ENCODE data around the gene GOLGA1.
"Not testable (repeated sequence)": the region's sequence is repeated elsewhere in the genome, so short reads cannot be mapped to it uniquely, and the experiment has no call there.

The GOLGA1 gene

DNA sequence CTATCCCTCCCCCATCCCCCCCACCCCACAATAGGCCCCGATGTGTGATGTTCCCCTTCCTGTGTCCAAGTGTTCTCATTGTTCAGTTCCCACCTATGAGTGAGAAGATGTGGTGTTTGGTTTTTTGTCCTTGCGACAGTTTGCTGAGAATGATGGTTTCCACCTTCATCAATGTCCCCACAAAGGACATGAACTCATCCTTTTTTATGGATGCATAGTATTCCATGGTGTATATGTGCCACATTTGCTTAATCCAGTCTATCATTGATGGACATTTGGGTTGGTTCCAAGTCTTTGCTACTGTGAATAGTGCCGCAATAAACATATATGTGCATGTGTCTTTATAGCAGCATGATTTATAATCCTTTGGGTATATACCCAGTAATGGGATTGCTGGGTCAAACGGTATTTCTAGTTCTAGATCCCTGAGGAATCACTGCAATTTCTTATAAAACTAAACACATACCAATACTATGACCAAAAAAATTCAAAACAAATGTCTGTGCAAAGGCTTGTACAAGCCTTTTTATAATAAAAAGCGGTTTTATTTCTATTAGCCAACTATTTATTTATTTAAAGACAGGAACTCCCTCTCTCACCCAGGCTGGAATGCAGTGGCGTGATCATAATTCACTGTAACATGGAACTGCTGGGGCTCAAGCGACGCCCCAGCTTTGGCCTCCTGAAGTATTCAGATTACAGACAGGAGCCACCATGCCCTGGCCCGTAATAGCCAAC, 19.0 kb upstream of the GOLGA1 start:
- not testable (repeated sequence) for H3K27me3 Mint-ChIP-seq; H3K27ac Mint-ChIP-seq (ENCODE audit: low read depth); H3K9me3 Mint-ChIP-seq; DNase-seq (ENCODE audit: low spot score in 2 of 2); ATAC-seq (replicated peaks; ENCODE audit: extremely low read depth, poor library complexity, severe bottlenecking); H3K4me3 Mint-ChIP-seq; H3K36me3 Mint-ChIP-seq (ENCODE audit: insufficient read depth)
- peaks cover 14% of the 10 kb centered on the region for H3K4me1 Mint-ChIP-seq

- H3K9me3 Mint-ChIP-seq: no peaks in the 10 kb centered on the region
- H3K27me3 Mint-ChIP-seq: no peaks in the 10 kb centered on the region
- H3K4me3 Mint-ChIP-seq: no peak overlapping the region
- no peak for DNase-seq (ENCODE audit: low spot score in 2 of 2)
- H3K36me3 Mint-ChIP-seq (ENCODE audit: insufficient read depth): no peaks in the 10 kb centered on the region
- no peak overlapping the region for H3K27ac Mint-ChIP-seq (ENCODE audit: low read depth)
- ATAC-seq (replicated peaks; ENCODE audit: extremely low read depth, poor library complexity, severe bottlenecking): no peak
- H3K4me1 Mint-ChIP-seq: no peaks in the 10 kb centered on the region
Observed at GRCh38 chr9:124954255-124954654, 13.4 kb upstream of the GOLGA1 start.

GRCh38 chr9:124950050-124950718, 9.3 kb upstream of the GOLGA1 start:
- Mint-ChIP-seq H3K27ac (ENCODE audit: low read depth) (no peak overlapping the region), H3K4me1 (no peaks in the 10 kb centered on the region), H3K27me3 (no peaks in the 10 kb centered on the region), H3K36me3 (ENCODE audit: insufficient read depth) (no peaks in the 10 kb centered on the region), H3K9me3 (no peaks in the 10 kb centered on the region), H3K4me3 (no peak overlapping the region)
- ATAC-seq (replicated peaks; ENCODE audit: extremely low read depth, poor library complexity, severe bottlenecking): no peak
- DNase-seq (ENCODE audit: low spot score in 2 of 2): no peak

GRCh38 chr9:124949387-124949786, 8.5 kb upstream of the GOLGA1 start:
- Mint-ChIP-seq H3K27ac (ENCODE audit: low read depth) (no peak overlapping the region), H3K36me3 (ENCODE audit: insufficient read depth) (no peaks in the 10 kb centered on the region)
- no peak for ATAC-seq (replicated peaks; ENCODE audit: extremely low read depth, poor library complexity, severe bottlenecking)

GRCh38 chr9:124947727-124948391, 7.0 kb upstream of the GOLGA1 start:
- no peaks in the 10 kb centered on the region for H3K36me3 Mint-ChIP-seq (ENCODE audit: insufficient read depth)
- ATAC-seq (replicated peaks; ENCODE audit: extremely low read depth, poor library complexity, severe bottlenecking): no peak

More at GRCh38 chr9:124949387-124949786, 8.5 kb upstream of the GOLGA1 start:
- Mint-ChIP-seq H3K27me3 (no peaks in the 10 kb centered on the region), H3K4me1 (no peaks in the 10 kb centered on the region), H3K9me3 (no peaks in the 10 kb centered on the region), H3K4me3 (no peak overlapping the region)
- no peak for DNase-seq (ENCODE audit: low spot score in 2 of 2)

GRCh38 chr9:124946167-124946566, 5.3 kb upstream of the GOLGA1 start:
- Mint-ChIP-seq H3K27me3 (no peaks in the 10 kb centered on the region), H3K4me1 (peaks cover 15% of the 10 kb centered on the region), H3K4me3 (no peak overlapping the region), H3K36me3 (ENCODE audit: insufficient read depth) (peaks cover 6% of the 10 kb centered on the region), H3K27ac (ENCODE audit: low read depth) (no peak overlapping the region), H3K9me3 (no peaks in the 10 kb centered on the region)
- no peak for DNase-seq (ENCODE audit: low spot score in 2 of 2)
- no peak for ATAC-seq (replicated peaks; ENCODE audit: extremely low read depth, poor library complexity, severe bottlenecking)

More at GRCh38 chr9:124947727-124948391, 7.0 kb upstream of the GOLGA1 start:
- no peak overlapping the region for H3K27ac Mint-ChIP-seq (ENCODE audit: low read depth)
- H3K4me1 Mint-ChIP-seq: peaks cover under 1% of the 10 kb centered on the region
- DNase-seq (ENCODE audit: low spot score in 2 of 2): no peak
- H3K27me3 Mint-ChIP-seq: no peaks in the 10 kb centered on the region
- no peak overlapping the region for H3K4me3 Mint-ChIP-seq
- no peaks in the 10 kb centered on the region for H3K9me3 Mint-ChIP-seq

DNA sequence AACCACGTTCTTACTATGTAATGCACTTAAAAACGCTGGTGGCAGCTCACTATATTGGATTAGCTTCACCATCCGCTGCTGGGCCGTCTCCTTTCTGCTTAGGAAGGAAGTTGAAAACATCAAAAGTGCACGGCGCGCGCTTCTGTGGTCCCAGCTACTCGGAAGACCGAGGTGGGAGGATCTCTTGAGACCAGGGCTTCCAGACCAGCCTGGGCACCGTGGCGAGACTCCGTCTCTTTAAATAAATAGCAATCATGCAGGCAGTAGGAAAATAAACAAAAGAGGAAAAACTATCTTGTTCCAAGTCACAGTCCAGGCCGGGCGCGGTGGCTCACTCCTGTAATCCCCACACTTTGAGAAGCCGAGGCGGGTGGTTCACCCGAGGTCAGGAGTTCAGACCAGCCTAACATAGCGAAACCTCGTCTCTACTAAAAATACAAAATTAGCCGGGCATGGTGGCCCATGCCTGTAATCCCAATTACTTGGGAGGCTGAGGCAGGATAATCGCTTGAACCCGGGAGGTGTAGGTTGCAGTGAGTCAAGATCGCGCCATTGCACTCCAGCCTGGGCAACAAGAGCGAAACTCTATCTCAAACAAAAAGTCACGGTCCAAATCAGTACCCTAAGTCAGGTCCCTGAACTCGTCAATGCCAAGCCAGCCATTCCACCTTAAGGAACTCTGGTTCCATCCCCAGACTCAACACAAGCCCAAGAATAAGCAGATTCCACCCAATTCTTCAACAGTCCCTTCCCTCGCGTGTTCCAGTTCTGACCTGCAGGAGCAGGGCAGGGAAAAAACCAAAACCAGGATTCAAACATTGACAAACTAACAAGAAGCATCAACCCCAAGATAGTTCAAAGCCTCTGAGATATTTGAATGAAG, 1.0 kb upstream of the GOLGA1 start:
- H3K27me3 Mint-ChIP-seq: no peaks in the 10 kb centered on the region
- peak overlapping the region; percentile 96 for H3K27ac Mint-ChIP-seq (ENCODE audit: low read depth)
- no peaks in the 10 kb centered on the region for H3K9me3 Mint-ChIP-seq
- DNase-seq (ENCODE audit: low spot score in 2 of 2) (peak; percentile 37 to 44), ATAC-seq (replicated peaks; ENCODE audit: extremely low read depth, poor library complexity, severe bottlenecking) (peak; percentile 69)
- H3K4me3 Mint-ChIP-seq: peak overlapping the region; percentile 88
- H3K4me1 Mint-ChIP-seq: peaks cover 29% of the 10 kb centered on the region
- peaks cover 19% of the 10 kb centered on the region for H3K36me3 Mint-ChIP-seq (ENCODE audit: insufficient read depth)

DNA sequence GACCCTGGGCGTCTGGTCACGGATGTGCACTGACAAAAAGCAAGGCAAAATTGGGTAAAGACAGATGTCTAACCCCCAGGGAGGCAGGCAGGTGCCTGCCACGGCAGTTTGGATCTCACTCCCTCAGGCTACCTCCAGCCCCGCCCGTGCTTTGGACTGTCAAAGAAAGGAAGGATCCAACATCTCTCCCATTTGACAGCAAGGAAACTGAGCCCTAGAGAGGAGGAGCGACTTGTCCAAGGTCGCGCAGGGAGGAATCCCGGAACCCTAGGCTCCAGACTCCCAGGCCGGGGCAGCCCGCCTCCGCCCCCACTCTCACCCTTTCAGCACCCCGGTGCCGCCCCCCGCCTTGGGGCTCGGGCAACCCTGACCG, 376 bp downstream of the GOLGA1 start:
- Mint-ChIP-seq H3K4me1 (peaks cover 29% of the 10 kb centered on the region), H3K9me3 (no peaks in the 10 kb centered on the region), H3K27ac (ENCODE audit: low read depth) (peak overlapping the region; percentile 96), H3K27me3 (no peaks in the 10 kb centered on the region), H3K36me3 (ENCODE audit: insufficient read depth) (peaks cover 28% of the 10 kb centered on the region), H3K4me3 (peak overlapping the region; percentile 88)
- ATAC-seq (replicated peaks; ENCODE audit: extremely low read depth, poor library complexity, severe bottlenecking): peak; percentile 3
- DNase-seq (ENCODE audit: low spot score in 2 of 2): no peak

DNA sequence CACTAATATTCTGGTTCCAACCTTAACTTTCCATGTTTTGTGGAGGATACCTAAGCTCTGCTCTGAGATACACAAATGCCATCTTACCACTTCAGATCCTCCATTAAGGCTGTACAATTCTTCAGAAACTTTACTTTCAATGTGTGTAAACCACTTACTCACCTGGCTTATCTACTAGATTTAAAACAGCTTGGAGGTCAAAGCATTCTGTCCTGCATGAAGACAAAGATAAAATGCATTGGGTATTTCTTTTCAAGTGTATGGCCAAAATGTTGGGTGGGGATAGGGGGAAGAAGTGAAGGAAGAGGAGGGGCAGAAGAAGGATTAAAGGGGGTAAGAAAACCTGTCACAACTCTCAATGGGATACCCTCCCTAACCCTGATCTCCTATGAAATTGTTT, 939 bp downstream of the GOLGA1 start:
- H3K9me3 Mint-ChIP-seq: no peaks in the 10 kb centered on the region
- ATAC-seq (replicated peaks; ENCODE audit: extremely low read depth, poor library complexity, severe bottlenecking) (no peak), DNase-seq (ENCODE audit: low spot score in 2 of 2) (no peak)
- peaks cover 29% of the 10 kb centered on the region for H3K4me1 Mint-ChIP-seq
- H3K4me3 Mint-ChIP-seq: peak overlapping the region; percentile 88
- peaks cover 31% of the 10 kb centered on the region for H3K36me3 Mint-ChIP-seq (ENCODE audit: insufficient read depth)
- H3K27me3 Mint-ChIP-seq: no peaks in the 10 kb centered on the region
- H3K27ac Mint-ChIP-seq (ENCODE audit: low read depth): peak overlapping the region; percentile 96

GRCh38 chr9:124934290-124934689, 6.6 kb downstream of the GOLGA1 start:
- Mint-ChIP-seq H3K4me3 (no peak overlapping the region), H3K27ac (ENCODE audit: low read depth) (no peak overlapping the region), H3K36me3 (ENCODE audit: insufficient read depth) (peaks cover 39% of the 10 kb centered on the region), H3K9me3 (no peaks in the 10 kb centered on the region), H3K27me3 (no peaks in the 10 kb centered on the region), H3K4me1 (peaks cover 16% of the 10 kb centered on the region)
- DNase-seq (ENCODE audit: low spot score in 2 of 2) (no peak), ATAC-seq (replicated peaks; ENCODE audit: extremely low read depth, poor library complexity, severe bottlenecking) (no peak)

- Mint-ChIP-seq H3K4me3 (no peak overlapping the region), H3K9me3 (no peaks in the 10 kb centered on the region), H3K27me3 (no peaks in the 10 kb centered on the region), H3K27ac (ENCODE audit: low read depth) (no peak overlapping the region), H3K4me1 (peaks cover 10% of the 10 kb centered on the region), H3K36me3 (ENCODE audit: insufficient read depth) (peaks cover 42% of the 10 kb centered on the region)
- ATAC-seq (replicated peaks; ENCODE audit: extremely low read depth, poor library complexity, severe bottlenecking) (no peak), DNase-seq (ENCODE audit: low spot score in 2 of 2) (no peak)
Observed at GRCh38 chr9:124932333-124932732, 8.6 kb downstream of the GOLGA1 start.

GRCh38 chr9:124929464-124929863, 11.4 kb downstream of the GOLGA1 start:
- ATAC-seq (replicated peaks; ENCODE audit: extremely low read depth, poor library complexity, severe bottlenecking): no peak
- DNase-seq (ENCODE audit: low spot score in 2 of 2): no peak
- peaks cover 15% of the 10 kb centered on the region for H3K4me1 Mint-ChIP-seq
- H3K36me3 Mint-ChIP-seq (ENCODE audit: insufficient read depth): peaks cover 38% of the 10 kb centered on the region
- no peak overlapping the region for H3K27ac Mint-ChIP-seq (ENCODE audit: low read depth)
- no peaks in the 10 kb centered on the region for H3K27me3 Mint-ChIP-seq
- no peaks in the 10 kb centered on the region for H3K9me3 Mint-ChIP-seq
- H3K4me3 Mint-ChIP-seq: no peak overlapping the region
